ENCODE measurements around the gene HS3ST3A1.

Gene HS3ST3A1

DNA sequence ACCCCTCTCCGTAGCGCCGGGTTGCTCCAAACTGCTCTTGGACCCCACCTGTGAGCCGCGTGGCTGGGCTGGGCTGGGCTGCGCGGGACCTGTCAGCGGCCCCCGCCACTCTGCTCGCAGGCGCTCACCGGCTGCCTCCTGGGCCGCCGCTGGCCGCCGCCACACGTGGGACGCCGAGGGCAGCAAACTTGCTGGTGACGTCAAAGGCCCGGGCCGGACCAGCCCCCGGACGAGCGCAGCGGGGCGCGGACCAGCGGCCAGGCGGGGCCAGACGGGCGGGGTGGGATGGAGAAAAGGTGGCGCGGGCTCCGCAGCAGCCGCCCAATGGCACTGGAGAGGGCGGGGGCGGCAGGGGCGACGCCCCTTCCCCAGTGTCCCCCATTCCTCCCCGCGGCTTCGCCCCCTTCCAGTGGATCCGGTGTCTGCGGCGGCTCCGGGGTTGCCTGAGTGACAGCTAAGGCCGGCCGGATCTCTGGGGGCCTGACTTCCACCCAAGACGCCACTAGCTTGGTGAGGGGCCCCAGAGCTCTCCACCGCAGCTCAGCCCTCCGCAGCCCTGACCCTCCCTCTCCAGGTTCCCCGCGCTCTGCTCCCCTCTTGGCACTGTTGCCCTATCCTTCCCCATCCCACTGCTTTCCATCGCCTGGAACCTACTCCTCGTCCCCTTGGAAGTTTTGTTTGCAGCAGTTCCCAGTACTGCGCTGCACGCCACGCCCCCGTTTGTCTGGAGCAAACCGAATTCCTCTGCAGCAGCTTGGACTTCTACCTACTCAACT is at the start of gene HS3ST3A1:
HS3ST3A1 (minus strand) TSS at position 154 of the 776 bp plus-strand sequence. CDS start 800 bp downstream, outside the sequence.
- DNase-seq (ENCODE audit: low read depth, low spot score) = no peak

DNA sequence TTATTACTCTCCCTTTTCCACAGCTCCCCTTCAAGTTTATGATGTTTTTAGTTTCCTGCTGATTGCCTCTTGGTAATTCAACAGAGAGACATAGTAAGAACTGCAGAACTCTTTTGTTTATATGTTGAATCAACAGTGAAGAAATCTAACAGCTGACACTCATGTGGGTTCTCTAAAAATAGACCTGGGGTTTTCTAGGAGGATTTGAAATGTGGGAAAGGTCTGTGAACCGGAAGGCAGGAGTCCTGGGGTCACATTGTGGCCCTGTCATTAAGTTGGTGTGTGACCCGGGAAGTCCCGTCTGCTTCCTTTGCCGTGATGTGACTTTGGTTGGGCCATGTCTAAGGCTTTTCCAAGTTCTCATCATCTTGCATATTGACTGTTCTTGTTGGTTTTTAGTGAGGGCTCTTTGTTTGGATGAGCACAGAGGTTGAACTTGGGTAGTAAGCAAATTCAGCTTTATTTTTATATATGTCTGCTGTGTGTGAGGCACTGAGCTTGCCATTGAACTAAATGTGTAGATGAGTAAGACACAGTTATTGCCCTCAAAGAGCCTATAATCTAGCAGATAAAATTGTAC is 48.5 kb upstream of the HS3ST3A1 start:
- DNase-seq (ENCODE audit: low read depth, low spot score) = no peak

DNA sequence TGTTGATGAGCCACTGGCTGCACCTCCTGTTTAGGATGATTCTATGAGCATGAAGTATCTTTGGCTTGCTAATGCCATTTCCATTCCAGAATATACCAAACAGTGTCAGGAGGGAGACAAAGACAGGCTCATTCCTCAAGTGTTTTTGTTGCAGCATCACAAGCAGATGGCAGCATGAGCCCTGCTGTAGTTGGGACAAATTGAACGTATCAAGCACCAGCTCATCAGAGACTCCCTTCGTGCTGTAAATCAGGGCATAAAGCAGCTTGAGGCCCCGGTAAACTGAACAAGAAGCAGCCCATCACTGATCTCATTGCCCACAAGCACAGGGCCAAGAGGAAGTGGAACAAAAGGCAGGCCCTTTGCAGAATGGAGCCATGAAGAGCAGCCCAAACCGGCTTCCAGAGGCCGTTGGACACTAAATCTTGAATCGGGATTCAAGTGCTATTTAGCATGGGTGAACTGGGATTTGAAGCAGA is 45.9 kb upstream of the HS3ST3A1 start:
- DNase-seq (ENCODE audit: low read depth, low spot score) = no peak

DNA sequence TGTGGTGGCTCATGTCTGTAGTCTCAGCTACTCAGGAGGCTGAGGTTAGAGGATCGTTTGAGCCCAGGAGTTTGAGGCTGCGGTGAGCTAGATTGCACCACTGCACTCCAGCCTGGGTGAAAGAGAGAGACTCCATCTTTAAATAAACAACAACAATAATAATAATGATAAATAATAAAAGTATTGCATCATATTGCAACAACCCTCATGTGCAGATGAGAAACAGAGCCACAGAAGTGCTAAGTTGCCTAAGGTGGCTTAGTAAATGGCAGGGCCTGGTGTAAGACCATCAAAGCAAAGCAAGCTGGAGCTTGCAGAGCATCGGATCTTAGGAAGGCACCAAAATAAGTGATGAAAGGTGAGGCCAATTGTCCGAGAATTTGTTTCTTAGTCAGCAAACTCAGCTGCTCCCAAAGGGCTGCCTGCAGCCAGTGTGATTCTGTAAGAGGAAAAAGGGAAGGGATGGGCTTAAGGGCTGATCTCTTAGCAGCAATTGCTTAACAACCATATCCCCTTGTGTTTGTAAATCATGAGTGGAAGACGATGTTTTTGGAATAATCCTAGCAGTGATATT is 45.3 kb upstream of the HS3ST3A1 start:
- no peak for DNase-seq (ENCODE audit: low read depth, low spot score)

DNA sequence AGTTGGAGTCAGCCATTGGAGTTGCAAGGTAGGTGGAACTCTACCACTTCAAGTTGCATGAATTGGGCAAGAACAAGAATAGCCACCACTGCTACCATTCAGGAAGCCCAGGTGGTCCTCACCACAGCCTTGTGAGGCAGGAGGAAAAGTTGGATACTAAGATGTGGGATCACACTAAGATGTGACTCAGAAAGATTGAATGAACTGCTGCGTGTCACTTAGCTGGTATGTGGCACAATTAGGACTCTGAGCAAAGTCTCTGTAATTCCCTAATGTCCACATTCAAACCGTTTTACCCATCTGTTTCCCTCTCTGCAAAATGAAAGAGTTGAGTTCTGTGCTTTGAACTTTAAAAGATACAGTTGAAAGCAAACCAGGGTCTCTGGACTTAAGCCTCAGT is 44.7 kb upstream of the HS3ST3A1 start:
- no peak for DNase-seq (ENCODE audit: low read depth, low spot score)

DNA sequence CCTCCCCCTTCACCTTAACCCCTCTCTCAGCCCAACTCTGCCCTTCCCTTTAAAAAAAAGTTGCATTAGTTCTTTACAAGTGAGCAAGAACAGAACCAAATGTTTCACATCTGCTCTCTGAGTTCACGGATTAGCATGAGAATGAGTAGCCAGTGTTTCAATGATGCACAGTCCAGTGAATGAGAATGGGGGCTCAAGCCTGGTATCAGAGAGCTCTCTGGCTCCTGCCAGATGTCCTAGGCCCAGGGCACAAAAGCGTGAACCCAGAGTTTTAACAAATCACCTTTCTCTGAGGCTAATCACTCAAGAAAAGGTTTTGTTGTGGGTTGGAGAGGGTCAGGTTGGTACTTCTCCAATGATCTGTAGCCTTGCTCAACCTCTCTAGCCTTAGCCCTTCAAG is 41.5 kb upstream of the HS3ST3A1 start:
- no peak for DNase-seq (ENCODE audit: low read depth, low spot score)

DNA sequence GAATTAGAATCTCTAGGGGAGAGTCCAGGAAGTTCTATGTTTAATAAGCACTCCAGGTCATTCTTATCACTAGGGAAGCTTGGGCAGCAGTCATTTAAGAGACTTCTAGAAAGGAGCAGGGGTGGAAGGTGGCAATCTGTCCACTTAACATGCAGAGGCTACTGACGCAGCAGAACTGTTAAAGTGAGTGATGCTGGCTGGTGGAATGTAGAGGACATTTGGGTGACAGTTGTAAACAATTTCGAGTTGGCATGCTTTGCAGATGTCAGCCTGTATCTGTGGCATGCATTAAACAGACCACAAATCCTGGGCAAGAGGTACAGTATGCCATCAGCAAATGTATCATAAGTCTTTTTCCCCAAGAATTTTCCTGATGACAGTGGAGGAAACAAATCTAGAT is 40.5 kb upstream of the HS3ST3A1 start:
- no peak for DNase-seq (ENCODE audit: low read depth, low spot score)

DNA sequence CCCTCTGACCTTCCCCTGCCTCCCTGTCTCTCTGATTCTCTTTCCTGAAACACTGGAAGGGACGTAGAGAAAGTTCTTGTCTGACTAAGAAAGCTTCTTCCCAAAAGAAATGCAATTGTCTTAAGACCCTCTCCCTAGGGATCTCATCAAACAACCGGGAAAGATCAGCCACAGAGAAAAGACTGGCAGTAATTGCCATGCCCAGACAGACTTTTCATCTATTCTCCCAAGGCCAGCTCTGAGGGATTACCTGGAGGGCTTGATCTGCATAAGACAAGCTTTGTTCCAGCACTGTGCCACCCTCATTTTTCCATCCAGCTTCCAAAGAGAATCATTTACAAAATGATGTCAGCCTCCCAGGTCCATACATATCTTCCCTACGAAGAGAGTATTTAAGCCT is 38.8 kb upstream of the HS3ST3A1 start:
- DNase-seq (ENCODE audit: low read depth, low spot score) = no peak

DNA sequence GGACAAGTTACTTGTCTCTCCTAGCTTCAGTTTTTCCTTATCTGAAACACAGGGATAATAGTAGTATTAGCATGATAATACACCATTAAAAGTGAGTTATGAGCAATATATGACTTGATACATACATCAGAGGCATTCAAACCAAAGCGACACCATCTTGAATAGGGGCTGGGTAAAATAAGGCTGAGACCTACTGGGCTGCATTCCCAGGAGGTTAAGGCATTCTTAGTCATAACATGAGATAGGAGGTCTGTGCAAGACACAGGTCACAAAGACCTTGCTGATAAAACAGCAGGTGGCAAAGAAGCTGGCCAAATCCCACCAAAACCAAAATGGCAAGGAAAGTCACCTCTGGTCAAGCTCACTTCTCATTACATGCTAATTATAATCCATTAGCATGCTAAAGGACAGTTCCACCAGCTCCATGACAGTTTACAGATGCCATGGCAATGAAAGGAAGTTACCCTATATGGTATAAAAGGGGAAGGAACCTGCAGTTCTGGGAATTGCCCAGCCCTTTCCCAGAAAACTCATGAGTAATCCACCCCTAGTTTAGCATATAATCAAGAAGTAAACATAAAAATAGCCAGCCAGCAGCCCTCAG is 37.2 kb upstream of the HS3ST3A1 start:
- DNase-seq (ENCODE audit: low read depth, low spot score) = no peak

DNA sequence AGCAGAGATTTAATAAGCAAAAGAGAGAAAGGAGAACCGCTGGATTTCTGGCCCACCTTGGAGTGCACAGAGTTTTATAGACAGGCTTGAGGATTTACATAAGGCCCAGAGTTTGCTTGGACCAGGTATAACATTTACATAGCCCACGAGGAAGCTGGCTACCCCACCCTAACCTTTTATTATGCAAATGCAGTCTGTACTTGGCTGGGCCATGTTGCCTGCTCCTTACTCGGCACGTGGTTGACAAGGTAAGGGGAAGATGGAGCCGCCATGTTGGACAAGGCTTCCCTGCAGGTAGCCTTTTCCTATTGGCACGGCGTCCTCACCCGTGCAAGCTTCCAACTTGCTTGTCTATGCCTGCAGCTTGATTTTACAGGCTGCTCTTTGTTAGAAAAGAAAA is 35.2 kb upstream of the HS3ST3A1 start:
- no peak for DNase-seq (ENCODE audit: low read depth, low spot score)

DNA sequence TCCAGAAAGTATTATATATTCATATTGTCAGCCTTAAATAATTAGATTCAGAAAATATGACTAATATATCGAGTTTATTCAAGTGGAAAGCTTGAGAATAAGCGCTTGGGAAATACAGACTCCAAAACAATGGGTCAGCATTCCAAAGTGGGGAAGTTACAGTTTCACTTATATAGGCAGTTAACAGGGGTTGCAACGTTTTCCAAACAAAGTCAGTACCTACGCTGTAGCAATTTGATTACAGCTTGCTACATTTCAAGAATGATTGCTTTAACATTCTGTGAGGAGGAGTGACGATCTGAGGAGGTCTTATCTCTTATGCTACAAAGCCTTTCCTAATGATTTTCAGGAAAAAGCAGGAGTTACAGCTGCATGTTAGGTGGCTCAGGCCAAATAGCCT is 34.2 kb upstream of the HS3ST3A1 start:
- no peak for DNase-seq (ENCODE audit: low read depth, low spot score)

DNA sequence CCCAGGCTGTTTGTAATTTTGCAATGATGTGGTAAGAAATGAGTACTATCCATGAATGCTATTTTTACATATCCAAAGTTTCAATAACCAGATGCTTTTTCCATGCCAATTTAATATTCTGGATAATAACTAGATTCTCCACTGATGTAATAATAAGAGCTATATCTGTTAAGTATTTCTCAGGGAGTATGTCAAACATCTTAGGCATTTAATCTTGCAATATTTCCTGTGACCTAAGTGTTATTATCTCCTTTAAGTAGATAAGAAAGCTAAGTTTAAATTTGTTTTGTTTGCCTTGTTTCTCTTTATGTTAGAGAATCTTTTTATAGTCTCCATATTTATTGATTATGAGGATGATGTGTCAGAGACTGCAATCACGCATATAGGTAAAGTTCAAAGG is 32.3 kb upstream of the HS3ST3A1 start:
- DNase-seq (ENCODE audit: low read depth, low spot score) = no peak

DNA sequence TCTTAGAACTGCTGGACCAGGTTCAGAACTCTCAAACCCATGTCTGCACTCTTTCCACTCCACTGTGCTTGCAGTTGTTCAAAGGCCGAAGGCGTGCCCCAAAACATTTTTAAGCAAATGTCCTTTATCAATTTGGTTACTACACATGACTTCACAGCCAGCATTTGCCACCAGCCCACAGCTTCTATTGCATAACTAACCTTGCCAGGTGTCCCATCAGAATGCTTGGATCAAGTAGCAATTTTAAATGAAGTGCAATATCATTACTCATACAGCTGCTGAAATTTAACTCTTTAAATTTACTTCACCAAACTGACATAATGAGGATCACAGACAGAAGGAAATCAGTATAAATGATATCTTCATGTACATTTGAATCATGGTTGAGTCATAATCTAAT is 29.8 kb upstream of the HS3ST3A1 start:
- no peak for DNase-seq (ENCODE audit: low read depth, low spot score)

DNA sequence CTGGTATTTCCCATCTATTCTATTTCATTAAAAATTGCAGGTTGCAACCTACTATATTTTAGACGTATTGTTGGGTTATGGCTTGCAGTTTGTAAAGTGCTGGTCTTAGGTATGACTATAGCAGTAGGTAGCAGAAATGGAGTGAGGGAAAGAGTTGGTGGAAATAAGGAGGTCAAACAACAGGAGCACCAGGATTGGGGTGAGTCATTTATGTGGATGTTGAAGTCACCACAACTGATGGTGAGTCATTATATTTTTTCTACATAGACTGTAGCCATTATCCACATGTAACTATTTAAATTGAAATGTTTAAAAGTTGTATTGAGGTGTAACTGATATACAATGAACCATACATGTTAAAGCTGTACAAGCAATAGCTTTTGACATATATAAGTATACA is 25.0 kb upstream of the HS3ST3A1 start:
- no peak for DNase-seq (ENCODE audit: low read depth, low spot score)

DNA sequence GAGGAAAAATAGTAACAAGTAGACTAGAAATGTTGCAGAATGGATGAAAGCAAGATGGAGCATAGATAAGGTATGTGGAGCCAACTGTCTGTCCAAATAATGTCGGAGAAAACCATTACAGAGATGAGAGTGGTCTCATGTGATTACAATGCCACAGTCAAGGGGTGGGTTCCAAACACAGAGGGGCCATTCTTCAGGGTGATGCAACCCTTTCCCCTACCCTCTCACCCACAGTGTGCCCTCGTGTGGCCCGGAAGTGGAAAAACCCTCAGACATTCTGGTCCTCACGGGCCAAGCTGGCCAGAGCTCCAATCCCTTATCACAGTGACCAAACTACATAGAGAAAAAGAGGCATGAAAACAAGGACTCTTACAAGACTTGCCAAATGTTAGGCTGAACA is 17.7 kb upstream of the HS3ST3A1 start:
- no peak for DNase-seq (ENCODE audit: low read depth, low spot score)

DNA sequence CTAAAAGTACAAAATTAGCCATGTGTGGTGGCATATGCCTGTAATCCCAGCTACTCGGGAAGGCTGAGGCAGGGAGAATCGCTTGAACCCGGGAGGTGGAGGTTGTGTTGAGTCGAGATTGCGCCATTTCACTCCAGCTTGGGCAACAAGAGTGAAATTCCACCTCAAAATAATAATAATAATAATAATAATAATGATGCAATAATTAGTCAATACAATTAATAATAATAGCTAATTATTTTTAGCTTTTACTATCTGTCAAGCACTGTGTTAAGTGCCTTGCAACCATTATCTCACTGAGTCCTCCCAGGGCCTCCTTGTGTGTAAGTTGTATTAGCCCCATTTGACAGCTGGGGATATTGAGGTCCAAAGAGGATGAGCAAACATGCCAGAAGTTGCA is 14.3 kb upstream of the HS3ST3A1 start:
- DNase-seq (ENCODE audit: low read depth, low spot score) = no peak

DNA sequence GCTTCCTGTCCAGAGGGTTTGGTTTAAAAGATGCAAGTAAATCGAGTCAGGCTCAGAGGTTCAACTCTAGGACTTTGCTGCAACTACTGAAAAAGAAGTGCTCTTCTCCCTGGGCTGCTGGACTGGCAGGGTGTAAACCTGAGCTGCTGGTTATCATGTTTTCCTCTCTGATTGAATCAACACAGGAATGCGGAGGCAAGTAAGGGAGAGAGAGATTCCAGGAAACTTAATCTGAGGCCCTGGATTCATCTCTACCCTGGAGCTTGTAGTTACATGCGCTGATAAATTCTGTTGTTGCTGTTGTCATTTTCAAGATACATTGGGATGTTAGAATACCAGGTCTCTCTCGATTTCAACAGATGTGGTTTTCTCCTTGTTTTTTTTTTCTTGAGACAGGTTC is 8.2 kb upstream of the HS3ST3A1 start:
- DNase-seq (ENCODE audit: low read depth, low spot score) = no peak

DNA sequence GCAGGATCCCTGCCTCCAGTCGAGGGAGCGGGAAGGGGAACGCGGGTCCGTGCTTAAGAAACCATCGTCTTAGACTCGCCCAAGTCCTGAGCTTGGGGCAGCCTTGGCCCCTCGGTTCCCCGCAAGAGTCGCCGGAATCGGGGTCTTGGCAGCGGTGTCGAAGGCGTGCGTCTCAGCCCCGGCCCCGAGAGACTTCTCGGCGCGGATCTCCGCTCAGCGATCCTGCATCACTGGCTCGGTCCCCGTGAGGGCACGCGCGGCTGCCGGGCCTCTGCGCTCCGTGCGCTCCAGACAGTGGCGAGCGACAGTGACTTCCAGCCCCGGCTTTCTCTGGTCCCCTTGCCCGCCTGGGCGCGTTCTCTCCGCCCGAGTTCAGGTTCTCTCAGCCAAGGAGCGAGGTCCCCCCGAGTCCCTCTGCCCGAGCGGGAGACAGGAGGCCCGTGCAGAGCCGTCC is 380 bp downstream of the HS3ST3A1 start:
- no peak for DNase-seq (ENCODE audit: low read depth, low spot score)

DNA sequence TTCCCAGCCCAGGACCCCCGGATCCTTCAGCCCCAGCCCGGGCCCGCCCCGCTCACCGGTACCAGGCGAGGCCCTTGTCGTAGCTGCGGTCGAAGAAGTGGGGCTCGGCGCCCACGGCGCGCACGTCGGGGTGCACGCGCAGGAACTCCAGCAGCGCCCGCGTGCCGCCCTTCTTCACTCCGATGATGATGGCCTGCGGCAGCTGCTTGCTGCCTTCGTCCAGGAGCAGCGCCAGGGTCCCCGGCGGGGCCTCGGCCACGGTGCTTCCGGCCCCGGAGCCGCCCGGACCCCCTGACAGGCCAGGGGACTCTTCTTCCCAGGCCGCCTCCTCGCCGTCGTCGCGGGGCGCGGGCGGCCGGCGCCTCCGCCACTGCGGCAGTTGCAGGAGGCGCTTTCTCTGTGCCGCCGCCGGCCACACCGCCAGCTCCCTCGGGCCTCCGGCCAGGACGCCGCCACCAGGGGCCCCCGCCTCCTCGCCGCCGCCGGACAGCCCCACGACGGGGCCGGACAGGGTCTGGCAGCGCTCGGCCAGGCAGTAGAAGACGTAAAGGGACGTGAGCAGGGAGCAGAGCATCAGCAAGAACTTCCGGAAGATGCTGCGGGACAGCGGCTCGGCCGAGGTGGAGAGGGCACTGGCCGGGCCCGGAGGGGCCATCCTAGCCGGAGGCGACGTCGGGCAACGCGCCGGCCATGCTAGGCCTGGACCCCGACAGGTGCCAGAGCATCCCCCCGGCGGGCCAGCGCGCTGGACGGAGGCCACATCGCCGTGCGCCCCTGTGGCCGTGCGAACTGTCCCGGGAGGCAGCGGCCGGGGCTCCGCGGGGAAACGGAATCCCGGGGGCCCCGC is 1.0 kb downstream of the HS3ST3A1 start:
- DNase-seq (ENCODE audit: low read depth, low spot score) = no peak

DNA sequence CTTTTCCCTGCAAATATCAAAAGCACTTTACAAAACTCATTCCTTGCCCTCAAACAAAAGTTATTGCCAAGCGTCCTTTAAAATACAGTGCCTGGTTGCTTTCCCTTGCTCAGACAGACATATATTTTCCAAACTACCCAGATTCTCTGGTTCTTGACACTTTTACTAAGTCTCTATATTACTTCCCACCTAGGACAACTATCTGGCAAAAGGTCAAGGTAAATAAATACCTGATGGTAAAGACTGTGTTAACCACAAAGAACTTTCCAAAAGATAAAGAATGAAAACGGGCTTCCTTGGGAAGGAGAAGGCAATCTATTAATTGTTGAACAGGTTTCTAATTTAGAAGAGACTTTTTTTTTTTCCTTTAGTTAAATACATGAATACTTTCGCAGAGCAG is 1.9 kb downstream of the HS3ST3A1 start:
- DNase-seq (ENCODE audit: low read depth, low spot score) = no peak

DNA sequence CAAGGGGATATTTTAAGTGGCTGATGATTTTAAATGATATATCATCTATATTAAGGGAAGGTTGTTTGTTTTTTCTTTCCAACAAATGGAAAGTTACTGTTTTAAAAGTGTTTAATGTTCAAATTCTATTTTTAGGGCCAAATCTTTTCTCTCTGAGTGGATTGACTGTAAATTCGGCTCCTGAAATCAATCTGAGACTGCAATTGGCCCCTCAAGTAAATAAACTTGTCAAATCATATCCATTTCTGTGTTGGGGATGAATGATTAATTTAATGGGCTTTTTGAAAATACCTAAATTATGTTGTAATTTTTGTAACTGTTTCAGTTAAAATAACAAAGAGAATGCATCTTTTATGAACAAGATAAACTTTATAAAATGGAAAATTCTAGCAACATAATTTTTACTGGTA is 2.6 kb downstream of the HS3ST3A1 start:
- DNase-seq (ENCODE audit: low read depth, low spot score) = no peak

All from activated naive CD8-positive, alpha-beta T cell treated with anti-CD3 and anti-CD28 coated beads, Interleukin-2, amount 50 U/mL, for 16 hours (primary cell).